ENCODE data around the gene DDR2. TPM values are rescaled to one million over a fixed set of nuclear protein-coding genes. Genes with fewer than 3 reads are reported as not detected.
A peak's percentile ranks its signal among the peaks of the same experiment; 100 is the strongest.

Gene DDR2
- total RNA-seq, 4 donors from 2014 or later = 15.1 to 36.9 (median 20.0) TPM

- H3K4me3 ChIP-seq (ENCODE audit: low read depth, poor library complexity, severe bottlenecking) = no peak overlapping the region
- intact Hi-C loops (cut with DNase I; ENCODE audit: low total_unique reads) = no loop called here
- TF ChIP-seq CTCF (IDR thresholded peaks at IDR 0.05) (no peak), POLR2A (IDR thresholded peaks at IDR 0.05) (no peak)
- no peak for DNase-seq (ENCODE audit: low spot score in 2 of 2)
- WGBS, 2 donors = 55 to 66% methylated on average over 8 of the region's 8 CpGs
Observed at GRCh38 chr1:162670928-162671663, 38.8 kb downstream of the DDR2 start.

- no peak for TF ChIP-seq POLR2A (IDR thresholded peaks at IDR 0.05)
- no peak for TF ChIP-seq CTCF (IDR thresholded peaks at IDR 0.05)
- no peak for DNase-seq (ENCODE audit: low spot score in 2 of 2)
- H3K4me3 ChIP-seq (ENCODE audit: low read depth, poor library complexity, severe bottlenecking) = no peak overlapping the region
- WGBS, 2 donors = 62 to 66% methylated on average over 5 of the region's 5 CpGs
- intact Hi-C loops (cut with DNase I; ENCODE audit: low total_unique reads) = no loop called here
Observed at GRCh38 chr1:162671664-162672410, 39.6 kb downstream of the DDR2 start.

- no peak for DNase-seq (ENCODE audit: low spot score in 2 of 2)
- 76 to 83% methylated on average over 3 of the region's 3 CpGs for WGBS, 2 donors
- no peak for TF ChIP-seq CTCF (IDR thresholded peaks at IDR 0.05)
- no peak for TF ChIP-seq POLR2A (IDR thresholded peaks at IDR 0.05)
- H3K4me3 ChIP-seq (ENCODE audit: low read depth, poor library complexity, severe bottlenecking) = no peak overlapping the region
- intact Hi-C loops (cut with DNase I; ENCODE audit: low total_unique reads) = no loop called here
Observed at GRCh38 chr1:162672622-162673260, 40.5 kb downstream of the DDR2 start.

- DNase-seq (ENCODE audit: low spot score in 2 of 2) = no peak
- H3K4me3 ChIP-seq (ENCODE audit: low read depth, poor library complexity, severe bottlenecking) = no peak overlapping the region
- TF ChIP-seq POLR2A (IDR thresholded peaks at IDR 0.05) (no peak), CTCF (IDR thresholded peaks at IDR 0.05) (no peak)
- intact Hi-C loops (cut with DNase I; ENCODE audit: low total_unique reads) = no loop called here
- WGBS, 2 donors = 82 to 88% methylated on average over 2 of the region's 2 CpGs
Observed at GRCh38 chr1:162674034-162674608, 41.9 kb downstream of the DDR2 start.

GRCh38 chr1:162676087-162676486 is 43.8 kb downstream of the DDR2 start:
- H3K4me3 ChIP-seq (ENCODE audit: low read depth, poor library complexity, severe bottlenecking) = no peak overlapping the region
- DNase-seq (ENCODE audit: low spot score in 2 of 2) = peak in 1 of 2 donors; percentile 64
- no peak for TF ChIP-seq CTCF (IDR thresholded peaks at IDR 0.05)
- no peak for TF ChIP-seq POLR2A (IDR thresholded peaks at IDR 0.05)
- intact Hi-C loops (cut with DNase I; ENCODE audit: low total_unique reads) = no loop called here
- WGBS, 2 donors = 40 to 47% methylated on average over 2 of the region's 2 CpGs

Measured in lower leg skin (tissue), 4 donors.